DND-41 (cell line): Measurements from ENCODE around the gene NEURL3.

Source experiments
- ATAC-seq: fragments of 200-7000 bp; cut with Tn5 transposase; 3 replicates; pipeline ENCODE4 v1.9.1; 2021; ENCODE audit warnings: low read depth; ENCODE audit not compliant: insufficient read depth
- DNase-seq: peaks from one replicate; pipeline ENCODE4 v3.0.0-alpha.2; 2020
- H2AFZ ChIP-seq: 2 replicates; pipeline ENCODE4 v1.6.0; 2012; ENCODE audit warnings: low read depth, low read length
- H3K27ac ChIP-seq: 2 replicates; pipeline ENCODE4 v1.5.1; 2012; ENCODE audit warnings: low read length, inconsistent platforms
- H3K27me3 ChIP-seq: fragments of 200-600 bp; sonication (generic); 2 replicates; pipeline ENCODE4 v1.6.0; 2012; ENCODE audit warnings: low read length, mild to moderate bottlenecking, inconsistent platforms; ENCODE audit not compliant: insufficient read depth, poor library complexity
- H3K36me3 ChIP-seq: 2 replicates; pipeline ENCODE4 v1.5.1; 2012; ENCODE audit warnings: low read length, inconsistent platforms; ENCODE audit not compliant: insufficient read depth
- H3K4me1 ChIP-seq: 2 replicates; pipeline ENCODE4 v1.5.1; 2012; ENCODE audit warnings: mild to moderate bottlenecking, low read length; ENCODE audit not compliant: insufficient read depth
- H3K4me2 ChIP-seq: 2 replicates; pipeline ENCODE4 v1.6.0; 2012; ENCODE audit warnings: mild to moderate bottlenecking, moderate library complexity, low read length, inconsistent platforms; ENCODE audit not compliant: insufficient read depth
- H3K4me3 ChIP-seq, 2 experiments: fragments of 200-600 bp in 1 of 2; shearing (Covaris generic) in 1 of 2; 2 replicates each; pipeline ENCODE4 v1.5.1; 2012 to 2016; ENCODE audit warnings: inconsistent platforms in 2 of 2, low read length in 2 of 2, mild to moderate bottlenecking in 2 of 2, low read depth in 1 of 2, moderate library complexity in 1 of 2
- H3K79me2 ChIP-seq: 2 replicates; pipeline ENCODE4 v1.6.0; 2012; ENCODE audit warnings: low read length, inconsistent platforms; ENCODE audit not compliant: insufficient read depth
- H3K9ac ChIP-seq: 2 replicates; pipeline ENCODE4 v1.6.0; 2012; ENCODE audit warnings: low read depth, mild to moderate bottlenecking, inconsistent platforms, low read length, moderate library complexity
- H3K9me3 ChIP-seq: 2 replicates; pipeline ENCODE4 v1.5.1; 2012; ENCODE audit warnings: low read length, moderate library complexity, mild to moderate bottlenecking, inconsistent platforms; ENCODE audit not compliant: insufficient read depth, severe bottlenecking
- H4K20me1 ChIP-seq: 2 replicates; pipeline ENCODE4 v1.6.0; 2012; ENCODE audit warnings: low read length; ENCODE audit not compliant: insufficient read depth
- EZH2 ChIP-seq: IDR thresholded peaks from 3 replicates; pipeline ENCODE4 v1.6.1; 2012; ENCODE audit warnings: borderline replicate concordance, low read depth, mild to moderate bottlenecking, moderate library complexity, low read length, inconsistent platforms; ENCODE audit not compliant: severe bottlenecking
- TF ChIP-seq, protein P1 (sequence below): IDR thresholded peaks from 2 replicates; pipeline ENCODE4 v1.5.1; 2012; ENCODE audit warnings: borderline replicate concordance, low read length, moderate library complexity, mild to moderate bottlenecking; ENCODE audit not compliant: poor library complexity, severe bottlenecking; ENCODE audit errors: extremely low read depth

Gene NEURL3

DNA sequence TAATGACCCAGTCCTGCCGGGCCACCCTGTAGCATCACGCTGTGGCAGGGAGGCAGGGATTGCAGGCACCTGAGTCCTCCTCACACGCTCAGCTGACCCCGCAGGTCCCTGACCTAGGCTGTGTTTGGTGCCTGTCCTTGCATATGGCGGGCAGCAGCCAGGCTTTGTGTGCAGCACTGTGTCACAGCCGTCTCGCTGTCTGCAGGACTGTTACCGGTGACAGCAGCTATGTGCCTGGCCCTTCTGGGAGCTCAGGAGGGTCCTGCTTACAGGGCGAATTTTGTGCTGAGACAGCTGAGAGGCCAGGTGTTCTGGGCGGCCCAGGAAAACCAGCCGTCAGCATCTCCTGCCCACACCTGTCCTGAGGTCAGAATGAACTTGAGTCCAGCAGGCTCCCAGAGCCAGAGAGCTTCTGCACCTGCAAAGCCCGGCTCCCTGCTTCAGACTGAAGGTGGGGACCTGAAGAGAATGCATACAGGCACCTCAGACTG is 21.0 kb upstream of the NEURL3 start:
- Histone ChIP-seq H3K4me2 (no peak overlapping the region), H3K36me3 (no peaks in the 10 kb centered on the region), H3K4me3 (no peak overlapping the region), H2AFZ (no peak overlapping the region), H4K20me1 (peaks cover 8% of the 10 kb centered on the region; the same call in 1 of the 2 replicates), H3K9me3 (no peaks in the 10 kb centered on the region), H3K4me1 (peaks cover 25% of the 10 kb centered on the region), H3K27me3 (peaks cover 20% of the 10 kb centered on the region), H3K27ac (no peak overlapping the region), H3K9ac (no peak overlapping the region), H3K79me2 (no peaks in the 10 kb centered on the region)
- DNase-seq (no peak), ATAC-seq (no peak)
- TF ChIP-seq, protein P1, sequence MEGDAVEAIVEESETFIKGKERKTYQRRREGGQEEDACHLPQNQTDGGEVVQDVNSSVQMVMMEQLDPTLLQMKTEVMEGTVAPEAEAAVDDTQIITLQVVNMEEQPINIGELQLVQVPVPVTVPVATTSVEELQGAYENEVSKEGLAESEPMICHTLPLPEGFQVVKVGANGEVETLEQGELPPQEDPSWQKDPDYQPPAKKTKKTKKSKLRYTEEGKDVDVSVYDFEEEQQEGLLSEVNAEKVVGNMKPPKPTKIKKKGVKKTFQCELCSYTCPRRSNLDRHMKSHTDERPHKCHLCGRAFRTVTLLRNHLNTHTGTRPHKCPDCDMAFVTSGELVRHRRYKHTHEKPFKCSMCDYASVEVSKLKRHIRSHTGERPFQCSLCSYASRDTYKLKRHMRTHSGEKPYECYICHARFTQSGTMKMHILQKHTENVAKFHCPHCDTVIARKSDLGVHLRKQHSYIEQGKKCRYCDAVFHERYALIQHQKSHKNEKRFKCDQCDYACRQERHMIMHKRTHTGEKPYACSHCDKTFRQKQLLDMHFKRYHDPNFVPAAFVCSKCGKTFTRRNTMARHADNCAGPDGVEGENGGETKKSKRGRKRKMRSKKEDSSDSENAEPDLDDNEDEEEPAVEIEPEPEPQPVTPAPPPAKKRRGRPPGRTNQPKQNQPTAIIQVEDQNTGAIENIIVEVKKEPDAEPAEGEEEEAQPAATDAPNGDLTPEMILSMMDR, result no peak
- no peak for TF ChIP-seq EZH2

DNA sequence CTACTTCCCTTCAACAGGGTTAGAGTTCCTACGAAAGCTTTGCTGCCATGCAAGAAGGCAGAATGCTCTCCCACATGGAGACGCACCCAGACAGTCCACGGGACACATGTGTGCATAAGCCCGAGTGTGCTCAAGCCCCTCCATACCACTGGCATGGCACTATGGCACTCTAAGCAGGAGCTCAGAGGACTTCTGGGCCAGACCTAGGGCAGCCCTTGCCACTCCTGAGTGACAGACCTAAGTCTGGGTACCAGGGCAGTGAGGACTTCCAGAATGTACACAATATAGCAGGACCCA is 20.0 kb upstream of the NEURL3 start:
- H2AFZ ChIP-seq, result no peak overlapping the region
- H3K36me3 ChIP-seq, result no peaks in the 10 kb centered on the region
- no peak overlapping the region for H3K4me2 ChIP-seq
- H4K20me1 ChIP-seq, result peaks cover 8% of the 10 kb centered on the region; the same call in 1 of the 2 replicates
- H3K4me3 ChIP-seq, result no peak overlapping the region
- H3K9ac ChIP-seq, result no peak overlapping the region
- DNase-seq (no peak), ATAC-seq (no peak)
- H3K27ac ChIP-seq, result no peak overlapping the region
- no peaks in the 10 kb centered on the region for H3K79me2 ChIP-seq
- H3K27me3 ChIP-seq, result peaks cover 20% of the 10 kb centered on the region
- H3K9me3 ChIP-seq, result no peaks in the 10 kb centered on the region
- TF ChIP-seq EZH2, result no peak
- TF ChIP-seq, protein P1, result no peak
- peaks cover 20% of the 10 kb centered on the region for H3K4me1 ChIP-seq

DNA sequence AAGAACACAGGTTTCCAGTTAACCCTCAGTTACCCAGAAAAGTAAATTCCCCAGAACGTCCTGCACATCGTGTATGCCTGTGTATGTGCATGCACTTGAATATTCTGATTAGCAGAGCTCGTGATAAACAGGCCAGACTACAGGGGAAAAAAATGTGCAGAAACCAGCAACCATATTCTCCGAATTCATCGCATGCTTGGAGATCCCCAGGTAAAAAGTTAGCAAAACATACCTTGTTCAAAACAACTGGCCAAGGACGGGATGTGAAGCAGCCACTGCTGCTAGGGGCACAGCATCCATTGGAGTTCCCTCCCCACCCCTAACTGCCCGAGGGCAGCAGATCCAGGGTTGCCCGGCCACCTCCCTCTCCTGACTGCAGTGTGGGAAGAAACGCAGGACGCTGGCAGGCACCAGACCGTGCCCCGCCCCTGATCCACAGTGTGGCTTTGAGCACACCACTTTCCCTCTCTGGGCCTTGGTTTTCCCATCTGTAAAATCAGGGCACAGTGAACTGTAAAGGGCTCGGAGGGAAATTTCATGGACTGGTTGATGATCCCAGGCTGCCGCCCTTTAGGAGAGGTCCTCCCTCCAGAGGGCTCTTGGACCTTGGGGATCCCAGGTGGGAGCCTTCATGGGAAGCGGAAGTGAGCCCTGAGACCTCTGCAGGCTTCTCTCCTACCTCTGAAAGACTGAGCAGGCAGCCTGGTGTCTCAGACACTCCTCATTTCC is 19.5 kb upstream of the NEURL3 start:
- Histone ChIP-seq H3K27ac (no peak overlapping the region), H3K4me3 (no peak overlapping the region), H2AFZ (no peak overlapping the region), H3K9ac (no peak overlapping the region), H3K9me3 (no peaks in the 10 kb centered on the region), H4K20me1 (peaks cover 8% of the 10 kb centered on the region; the same call in 1 of the 2 replicates), H3K4me2 (no peak overlapping the region), H3K36me3 (no peaks in the 10 kb centered on the region), H3K27me3 (peaks cover 20% of the 10 kb centered on the region), H3K79me2 (no peaks in the 10 kb centered on the region), H3K4me1 (peaks cover 20% of the 10 kb centered on the region)
- TF ChIP-seq, protein P1, result no peak
- no peak for TF ChIP-seq EZH2
- no peak for ATAC-seq
- no peak for DNase-seq
